HepG2 (cell line): ENCODE data around the gene TNFSF12.

Source experiments
- CTCF ChIP-seq: sonication (generic); formaldehyde crosslinking; IDR thresholded peaks from 2 replicates; pipeline ENCODE4 v1.5.0; 2020; ENCODE audit warnings: mild to moderate bottlenecking, missing genetic modification reagents, moderate library complexity
- KLF15 ChIP-seq: sonication (generic); formaldehyde crosslinking; IDR thresholded peaks from 2 replicates; pipeline ENCODE4 v1.8.1; 2023; ENCODE audit warnings: borderline replicate concordance, mild to moderate bottlenecking, inconsistent platforms, missing genetic modification reagents, mixed read lengths
- MTA1 ChIP-seq: sonication (generic); formaldehyde crosslinking; IDR thresholded peaks from 2 replicates; pipeline ENCODE4 v1.4.0; 2020; ENCODE audit warnings: missing genetic modification reagents, mild to moderate bottlenecking, borderline replicate concordance
- TF ChIP-seq, protein P1 (sequence below): sonication (generic); formaldehyde crosslinking; IDR thresholded peaks from 2 replicates; pipeline ENCODE4 v1.4.0; 2020; ENCODE audit warnings: missing genetic modification reagents

- TF ChIP-seq KLF15 (CRISPR knock-in tag): no peak
- TF ChIP-seq, protein P1, sequence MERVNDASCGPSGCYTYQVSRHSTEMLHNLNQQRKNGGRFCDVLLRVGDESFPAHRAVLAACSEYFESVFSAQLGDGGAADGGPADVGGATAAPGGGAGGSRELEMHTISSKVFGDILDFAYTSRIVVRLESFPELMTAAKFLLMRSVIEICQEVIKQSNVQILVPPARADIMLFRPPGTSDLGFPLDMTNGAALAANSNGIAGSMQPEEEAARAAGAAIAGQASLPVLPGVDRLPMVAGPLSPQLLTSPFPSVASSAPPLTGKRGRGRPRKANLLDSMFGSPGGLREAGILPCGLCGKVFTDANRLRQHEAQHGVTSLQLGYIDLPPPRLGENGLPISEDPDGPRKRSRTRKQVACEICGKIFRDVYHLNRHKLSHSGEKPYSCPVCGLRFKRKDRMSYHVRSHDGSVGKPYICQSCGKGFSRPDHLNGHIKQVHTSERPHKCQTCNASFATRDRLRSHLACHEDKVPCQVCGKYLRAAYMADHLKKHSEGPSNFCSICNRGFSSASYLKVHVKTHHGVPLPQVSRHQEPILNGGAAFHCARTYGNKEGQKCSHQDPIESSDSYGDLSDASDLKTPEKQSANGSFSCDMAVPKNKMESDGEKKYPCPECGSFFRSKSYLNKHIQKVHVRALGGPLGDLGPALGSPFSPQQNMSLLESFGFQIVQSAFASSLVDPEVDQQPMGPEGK (CRISPR knock-in tag): no peak
- TF ChIP-seq MTA1 (CRISPR knock-in tag): no peak
- TF ChIP-seq CTCF (CRISPR knock-in tag): peak; percentile 62
Observed at GRCh38 chr17:7523033-7523432, 25.8 kb upstream of the TNFSF12 start.
